GF-D8 (cell line): ENCODE measurements around the gene AANAT.

Experiments used
- DNase-seq: peaks from one replicate; lab custom pipeline; 2025; lab: John Stamatoyannopoulos, UW

The AANAT gene

DNA sequence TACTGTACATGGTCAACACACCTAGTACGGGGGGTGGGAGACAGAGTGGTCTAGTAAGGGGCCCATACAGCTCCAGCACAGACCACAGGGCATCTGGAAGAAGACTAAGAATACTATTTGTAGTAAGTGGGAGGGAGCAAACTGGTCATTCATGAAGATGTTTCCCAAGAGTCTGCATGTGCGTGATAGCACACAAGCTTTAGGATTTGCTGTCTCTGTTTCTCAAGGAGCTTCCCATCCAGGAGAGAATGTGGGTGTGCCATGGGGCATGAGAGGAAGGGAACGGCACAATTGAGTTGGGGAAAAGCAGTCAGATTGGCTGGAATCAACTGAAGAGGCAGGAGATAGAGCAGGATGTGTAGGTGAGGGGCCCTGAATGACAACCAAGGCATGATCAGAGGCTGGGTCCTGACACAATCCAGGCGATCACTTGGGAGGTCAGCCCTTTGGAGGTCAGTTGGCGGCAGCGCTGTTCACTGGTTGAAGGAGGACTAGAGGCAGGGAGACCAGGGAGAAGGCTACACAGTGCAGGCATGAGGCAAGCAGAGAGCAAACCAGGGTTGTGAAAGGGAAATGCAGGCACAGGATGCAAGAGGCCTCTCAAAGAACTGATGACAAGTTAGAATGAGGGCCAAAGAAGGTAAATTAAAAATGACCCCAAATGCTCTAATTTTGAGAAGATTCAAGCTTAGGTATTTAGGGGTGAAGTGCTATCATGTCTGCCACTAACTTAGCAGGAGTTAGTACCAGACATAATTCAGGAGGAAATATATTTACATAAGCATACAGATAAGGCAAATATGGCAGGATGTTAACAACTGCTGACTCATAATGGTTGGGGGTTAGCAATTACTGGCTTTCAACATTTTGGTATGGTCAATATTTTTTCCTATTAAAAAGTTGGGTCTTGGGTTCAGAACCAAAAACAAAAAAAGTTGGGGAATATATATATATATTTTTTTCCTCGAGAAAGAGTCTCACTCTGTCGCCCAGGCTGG is 24.8 kb upstream of the AANAT start:
- no peak for DNase-seq

DNA sequence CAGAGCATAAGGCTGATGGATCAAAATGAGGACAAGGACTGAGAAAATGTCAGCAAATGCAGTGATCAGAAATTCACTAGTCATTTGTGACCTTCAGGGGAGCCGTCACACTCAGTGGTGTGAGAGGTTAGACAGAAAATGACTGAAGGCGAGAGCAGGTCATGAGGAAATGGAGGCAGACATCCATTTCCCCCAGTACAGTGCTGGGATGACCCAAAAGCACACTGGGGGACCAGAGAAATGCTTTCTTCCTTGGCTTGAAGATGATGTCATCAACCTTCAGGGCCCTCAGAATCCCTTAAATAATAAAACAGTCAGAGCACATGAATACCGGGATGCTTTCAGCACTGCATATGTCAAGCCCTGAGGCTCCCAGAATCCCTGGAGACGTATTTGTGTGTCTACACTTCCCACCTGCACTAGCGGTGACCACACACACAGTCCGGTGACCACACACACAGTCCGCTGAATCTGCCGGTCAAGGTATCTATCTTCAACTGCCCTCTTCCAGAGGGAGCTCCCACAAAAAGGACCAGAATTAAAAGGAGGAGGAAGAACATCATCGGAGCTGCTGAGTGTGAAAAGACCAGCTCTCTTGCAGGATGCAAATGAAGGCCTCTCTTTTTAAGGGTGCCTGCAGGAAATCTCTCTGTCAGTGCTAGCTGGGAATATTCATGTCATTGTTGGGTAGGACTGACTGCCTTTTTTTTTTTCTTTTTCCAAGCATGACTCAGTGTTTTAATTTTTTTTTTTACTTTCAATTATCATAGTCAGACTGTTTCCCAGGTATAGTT is 22.7 kb upstream of the AANAT start:
- DNase-seq: no peak

DNA sequence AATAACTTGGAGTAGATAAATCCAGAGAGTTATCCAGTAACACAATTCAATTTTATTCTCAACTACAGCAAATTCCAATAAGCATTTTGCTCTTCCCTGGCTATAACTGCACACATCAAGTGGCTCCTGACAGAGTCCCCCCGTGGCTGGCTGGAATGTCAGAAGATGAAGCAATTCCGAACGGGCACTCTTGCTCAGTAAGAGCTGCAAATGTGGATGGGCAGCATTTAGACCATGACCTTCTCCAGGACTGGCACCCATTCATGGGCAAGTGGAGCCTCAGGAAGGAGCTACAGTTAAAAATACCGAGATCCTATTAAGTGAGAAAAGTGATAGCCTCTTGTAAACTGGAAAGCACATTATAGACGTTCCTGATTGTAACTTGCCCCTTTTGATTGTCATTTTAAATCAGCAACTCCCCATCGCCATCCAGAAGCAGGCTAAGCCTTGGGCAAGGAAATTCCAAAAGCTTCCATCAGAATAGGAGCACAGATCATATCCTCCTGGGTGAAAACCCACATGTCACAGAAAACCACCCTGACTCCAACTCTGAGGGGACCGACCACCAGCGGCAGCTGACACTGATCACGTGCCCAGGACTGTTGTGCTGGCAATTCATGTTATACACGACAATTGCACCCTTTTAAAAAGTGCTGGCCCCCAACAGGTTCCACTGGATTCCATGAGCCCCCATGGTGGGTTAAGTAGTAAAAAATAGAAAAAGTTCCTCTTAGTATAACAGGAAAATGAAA is 21.5 kb upstream of the AANAT start:
- DNase-seq: no peak

DNA sequence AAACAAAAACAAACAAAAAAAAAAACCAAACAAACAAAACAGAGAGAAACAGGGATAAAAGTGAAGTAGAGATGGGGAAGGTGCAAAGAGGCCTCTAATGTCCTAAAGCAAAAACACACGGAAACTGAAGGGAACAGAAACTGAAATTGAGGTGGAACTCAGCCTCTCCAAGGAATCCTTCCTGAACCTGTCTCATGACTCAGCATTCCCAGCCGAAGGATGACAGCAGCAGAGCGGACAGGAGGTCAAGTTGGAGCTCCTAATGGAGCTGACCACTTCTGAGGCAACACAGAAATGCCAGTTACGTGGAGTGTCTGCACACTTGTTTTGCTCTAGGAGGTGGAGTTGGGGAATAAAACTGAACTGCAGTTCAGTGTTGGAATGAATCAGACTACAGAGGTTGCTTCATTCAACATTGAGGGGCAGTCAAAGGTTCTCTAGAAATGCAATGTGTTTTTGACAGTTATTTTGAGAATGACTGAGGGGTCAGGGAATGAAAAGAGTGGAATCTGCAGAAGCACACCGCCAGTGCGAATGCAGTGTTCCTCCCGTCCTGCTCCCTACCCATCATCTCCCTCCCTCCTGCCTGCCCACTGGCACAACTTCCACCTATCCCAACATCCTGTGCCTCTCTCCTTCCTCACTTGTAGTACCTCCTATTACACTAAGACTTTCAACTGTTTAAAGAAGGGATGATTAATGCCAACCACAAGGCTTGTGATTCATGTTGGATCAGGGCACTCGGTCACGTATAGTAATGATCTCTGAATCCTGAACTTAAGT is 20.8 kb upstream of the AANAT start:
- no peak for DNase-seq

DNA sequence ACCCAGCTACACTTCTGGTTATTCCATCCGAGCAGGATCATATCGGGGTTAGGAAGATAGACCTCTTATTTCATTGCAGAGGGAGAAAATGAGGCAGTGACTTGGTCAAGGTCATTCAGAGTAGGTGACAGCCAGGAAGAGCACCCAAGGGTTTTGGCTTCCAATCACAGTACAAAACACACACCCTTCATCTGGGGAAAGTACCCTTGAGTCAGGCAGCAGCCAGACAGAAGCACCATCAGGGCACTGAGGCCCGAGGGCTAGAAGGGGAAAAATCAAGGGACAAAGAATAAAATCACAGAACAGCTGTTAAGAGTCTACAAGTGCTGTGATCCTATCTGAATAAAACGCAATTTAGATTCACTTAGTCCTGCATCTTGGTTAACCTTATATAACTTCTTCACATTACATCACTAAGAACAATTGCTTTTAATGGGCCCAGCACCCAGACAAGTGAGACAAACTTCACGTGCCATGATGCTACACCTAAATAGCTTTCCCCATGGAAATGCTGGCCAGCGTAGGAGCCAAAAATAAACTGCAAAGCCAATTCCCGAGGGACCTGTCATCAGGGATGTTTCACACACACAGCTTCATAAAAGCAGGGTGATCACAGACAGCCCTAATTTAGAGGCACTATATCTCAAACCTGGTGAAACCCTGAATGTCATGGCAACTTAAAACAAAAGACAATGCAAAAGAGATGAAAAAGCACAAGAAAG is 19.3 kb upstream of the AANAT start:
- DNase-seq: no peak

DNA sequence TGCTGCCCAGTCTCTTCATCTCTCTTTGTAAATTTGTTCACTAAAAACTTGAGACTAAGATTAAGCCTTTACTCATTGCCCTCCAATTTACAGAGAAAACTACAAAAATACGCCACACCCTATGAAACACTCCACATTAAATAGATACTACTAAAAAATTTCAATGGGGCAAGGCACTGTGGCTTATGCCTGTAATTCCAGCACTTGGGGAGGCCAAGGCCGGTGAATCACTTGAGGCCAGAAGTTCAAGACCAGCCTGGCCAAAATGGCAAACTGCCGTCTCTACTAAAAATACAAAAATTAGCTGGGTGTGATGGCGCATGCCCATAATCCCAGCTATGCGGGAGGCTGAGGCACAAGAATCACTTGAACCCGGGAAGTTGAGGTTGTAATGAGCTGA is 18.3 kb upstream of the AANAT start:
- no peak for DNase-seq

DNA sequence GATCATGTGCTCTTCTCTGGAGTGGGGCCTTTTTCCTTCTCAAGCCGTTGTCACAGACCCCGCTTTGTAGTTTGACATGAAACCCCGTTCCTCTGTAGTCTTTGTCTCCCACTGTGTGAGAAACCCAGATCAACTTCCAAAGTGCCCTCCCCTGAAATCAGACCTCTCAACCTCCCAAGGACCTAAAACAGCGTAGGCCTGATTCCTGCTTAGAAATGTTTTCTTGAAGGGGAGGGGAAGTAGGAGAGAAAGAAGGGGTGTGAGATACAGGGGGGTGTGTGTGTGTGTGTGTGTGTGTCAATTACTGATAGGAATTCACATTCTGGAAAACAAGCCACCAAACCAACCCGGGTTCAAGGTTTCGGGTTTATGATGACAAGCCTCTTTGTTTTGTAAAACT is 15.9 kb upstream of the AANAT start:
- DNase-seq: no peak

DNA sequence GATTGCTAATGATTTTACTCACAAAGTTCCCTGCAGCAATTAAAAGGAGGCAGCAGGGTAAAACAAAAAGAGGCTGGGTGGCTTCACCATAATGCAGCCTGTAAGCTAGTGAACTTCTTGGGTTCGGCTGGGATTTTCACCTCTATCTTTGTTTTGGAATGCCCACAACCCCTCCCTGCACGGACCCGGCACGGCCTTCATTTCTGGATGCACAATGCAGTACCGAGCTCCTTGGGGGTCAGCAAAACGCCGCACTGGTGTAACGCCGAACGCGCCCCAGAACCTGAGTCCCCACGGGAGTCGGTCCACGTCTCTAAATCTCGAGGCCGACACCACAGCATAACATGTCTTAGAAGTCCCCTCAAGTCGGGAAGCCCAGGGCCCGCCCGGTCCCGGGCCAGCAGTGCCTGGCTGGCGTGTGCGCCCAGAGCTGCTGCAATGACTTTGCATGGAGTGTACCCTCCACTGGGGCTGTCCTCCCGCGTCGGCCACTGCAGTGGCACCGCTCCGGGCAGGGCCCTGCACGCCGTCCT is 15.2 kb upstream of the AANAT start:
- no peak for DNase-seq

DNA sequence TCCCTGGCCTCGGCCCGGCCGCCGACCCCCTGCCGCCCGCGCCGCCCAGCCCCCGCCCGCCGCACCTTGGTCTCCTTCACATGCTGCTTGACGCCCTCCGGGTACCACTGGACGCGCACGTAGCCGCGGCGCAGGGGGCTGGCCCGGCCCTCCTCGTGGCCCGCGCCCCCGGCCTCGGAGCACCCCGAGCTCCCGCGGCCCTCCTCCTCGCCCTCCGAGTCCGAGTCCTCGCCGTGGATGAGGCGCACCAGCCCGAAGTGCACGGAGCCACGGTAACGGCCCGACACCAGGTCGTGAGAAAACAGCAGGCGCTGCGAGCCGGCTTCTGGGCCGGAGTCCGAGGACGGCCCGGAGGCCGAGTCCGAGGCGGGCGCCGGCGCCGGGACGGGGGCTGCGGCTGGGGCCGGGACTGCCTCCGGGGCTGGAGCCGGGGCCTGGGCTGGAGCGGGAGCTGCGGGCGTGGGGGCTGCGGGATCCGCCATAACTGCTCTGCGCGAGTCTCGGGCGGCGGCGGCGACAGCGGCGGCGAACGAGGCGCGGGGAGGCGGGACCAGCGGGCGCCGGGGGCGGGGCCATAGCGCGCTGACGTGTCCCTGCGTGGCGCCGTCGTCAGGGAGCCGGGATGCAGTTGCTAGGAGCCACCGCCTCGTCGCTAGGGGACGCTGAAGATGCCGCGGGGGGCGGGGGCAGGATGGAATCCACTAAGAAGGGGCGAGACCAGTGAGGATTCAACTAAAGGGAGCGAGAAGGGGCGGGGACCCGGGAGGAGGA is 14.6 kb upstream of the AANAT start, which contains the start of gene UBE2O:
TSS of gene UBE2O (minus strand) at position 493 of the 771 bp plus-strand sequence. CDS start at position 482, 11 bp downstream.
- DNase-seq: peak; percentile 31

DNA sequence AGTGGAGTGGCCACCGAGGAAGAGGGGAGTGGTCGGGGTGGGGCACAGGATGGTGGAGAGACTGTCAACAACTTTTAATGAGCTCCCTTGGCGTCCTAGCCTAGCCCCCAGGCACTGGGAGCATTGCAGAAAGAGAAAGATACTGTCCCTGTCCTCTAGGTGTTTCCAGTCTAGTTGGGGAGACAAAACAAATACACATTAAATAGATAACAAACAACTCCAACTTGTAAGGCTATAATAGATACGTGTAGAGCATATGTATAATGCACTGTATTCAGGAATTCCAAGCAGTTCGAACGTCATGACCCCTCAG is 14.0 kb upstream of the AANAT start:
- DNase-seq: no peak

DNA sequence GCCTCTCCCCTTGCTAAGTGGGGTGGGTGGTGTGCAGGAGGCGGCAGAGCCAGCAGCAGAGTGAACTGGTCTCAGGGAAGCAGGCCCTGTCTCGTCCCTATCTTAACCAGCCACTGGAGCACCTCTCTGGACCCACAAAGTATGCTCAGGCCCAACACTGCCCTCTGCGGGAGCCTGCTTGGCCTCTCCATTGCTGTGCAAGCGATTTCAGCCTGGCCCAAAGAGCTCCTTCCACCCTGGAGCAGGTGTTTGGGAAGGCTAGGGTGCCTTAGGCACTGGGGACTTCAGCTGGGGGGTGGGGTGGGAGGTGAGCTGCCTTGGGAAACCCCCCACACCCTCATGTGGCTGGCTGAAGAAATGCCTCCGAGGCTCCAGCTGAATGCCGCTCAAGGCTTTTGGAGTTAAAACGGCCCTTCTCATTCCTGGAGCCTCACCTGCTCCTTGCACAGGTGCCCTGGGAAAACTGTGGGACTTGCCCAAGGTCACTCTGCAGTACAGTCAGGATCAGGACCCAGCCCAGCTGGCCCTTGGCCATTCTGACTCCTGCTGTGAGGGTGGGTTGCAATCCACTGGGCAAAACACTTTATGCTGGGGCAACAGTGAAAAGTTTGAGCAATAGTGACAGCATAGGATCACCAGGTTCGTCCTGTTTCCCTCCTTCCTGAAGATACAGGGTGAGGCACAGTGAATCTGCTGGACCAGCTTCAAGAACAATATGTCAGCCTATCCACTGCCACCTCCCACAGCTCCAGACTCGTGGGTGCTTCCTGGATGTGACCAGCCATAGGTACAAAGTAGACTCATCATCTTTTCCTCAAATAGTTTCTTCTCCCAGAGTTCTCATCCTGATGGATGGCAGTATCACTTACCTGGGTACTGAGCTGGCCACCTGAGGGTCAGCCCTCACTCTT is 8.6 kb upstream of the AANAT start:
- DNase-seq: no peak

DNA sequence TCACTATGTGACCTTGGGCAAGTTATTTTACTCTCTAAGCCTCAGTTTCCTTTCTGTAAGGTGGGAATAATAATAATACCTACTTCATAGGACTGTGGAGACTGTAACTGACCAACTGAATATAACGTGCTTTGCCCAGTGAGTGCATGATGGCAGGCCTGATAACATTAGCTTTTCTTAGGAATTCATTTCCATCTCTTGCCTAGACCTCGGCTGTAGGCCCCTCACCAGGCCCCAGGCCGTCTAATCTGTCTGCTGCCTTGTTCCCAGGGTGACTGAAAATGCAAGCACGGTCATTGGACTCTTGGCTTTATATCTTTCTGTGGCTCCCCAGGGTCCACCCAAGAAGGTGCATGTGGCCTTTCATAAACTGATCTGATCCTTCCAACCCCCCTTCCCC is 7.7 kb upstream of the AANAT start:
- no peak for DNase-seq

DNA sequence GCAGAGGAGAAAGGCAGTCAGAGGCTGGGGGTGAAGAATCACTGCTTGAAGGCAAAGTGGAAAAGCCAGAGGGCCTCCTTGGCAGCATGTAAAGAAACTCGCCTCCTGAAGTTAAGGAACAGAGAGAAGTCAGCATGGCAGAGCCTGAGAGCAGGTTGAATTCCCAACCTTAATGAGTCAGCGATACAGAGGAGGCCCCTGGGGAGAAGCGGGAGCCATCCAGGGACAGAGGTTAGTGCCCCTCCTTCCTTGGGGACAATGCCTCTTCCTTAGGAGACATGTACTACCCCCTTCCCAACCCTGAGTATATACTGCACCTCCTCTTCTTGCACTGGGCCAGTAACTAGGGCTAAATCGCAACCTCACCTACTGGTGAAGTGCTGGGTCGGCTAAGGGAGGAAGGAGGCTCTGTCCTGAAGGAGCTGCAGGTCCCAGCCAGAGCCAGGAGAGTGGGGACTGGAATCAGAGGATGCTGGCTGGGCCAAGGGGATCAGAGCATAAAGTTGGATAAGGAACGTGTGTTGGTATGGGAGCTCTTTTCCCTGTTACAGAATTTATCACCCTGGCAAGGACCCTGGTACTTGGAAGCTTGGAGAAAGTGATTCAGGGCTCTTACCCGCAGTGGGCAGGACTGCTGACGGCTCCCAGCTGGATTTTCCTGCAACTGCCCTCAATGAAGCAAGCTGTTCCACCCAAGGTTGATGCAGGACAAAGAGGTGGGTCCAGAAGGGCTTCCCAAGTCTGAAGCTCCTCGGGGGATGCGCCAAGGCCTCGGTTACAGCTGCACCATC is 5.4 kb upstream of the AANAT start:
- no peak for DNase-seq

DNA sequence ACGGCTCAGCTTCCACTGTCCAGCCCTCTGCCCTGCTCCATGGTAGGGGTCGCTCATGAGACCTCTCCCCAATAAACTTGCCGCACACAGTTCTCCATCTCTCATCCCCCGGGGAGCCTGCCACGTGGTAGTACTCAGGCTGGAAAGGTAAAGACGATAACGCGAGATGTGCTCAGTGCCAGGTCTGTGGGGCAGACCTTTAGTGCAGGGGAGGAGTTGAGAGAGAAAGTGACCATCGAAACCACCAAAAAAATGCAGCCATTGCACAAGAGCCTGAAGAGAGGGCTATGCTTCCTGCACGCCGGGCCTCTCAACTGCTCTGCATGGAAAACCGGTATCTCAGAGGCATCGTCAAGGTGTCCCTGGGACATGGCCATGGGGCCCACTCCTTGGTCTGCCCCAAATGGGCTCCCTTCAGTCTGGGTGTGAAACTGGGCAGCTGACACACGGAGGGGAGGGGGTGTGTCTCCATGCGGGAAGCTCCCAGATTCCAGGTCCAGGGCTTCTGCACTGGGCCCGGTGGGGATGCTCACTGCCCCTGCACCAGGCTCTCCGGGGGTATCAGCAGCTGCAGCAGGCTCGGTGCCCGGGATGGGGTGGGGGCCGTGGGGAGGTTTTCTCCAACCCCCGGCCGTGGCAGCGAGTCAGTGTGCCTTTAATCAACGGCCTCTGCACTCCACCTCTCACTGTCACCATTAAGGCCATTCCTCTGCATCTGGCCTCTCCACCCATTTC is 4.7 kb upstream of the AANAT start:
- DNase-seq: no peak

DNA sequence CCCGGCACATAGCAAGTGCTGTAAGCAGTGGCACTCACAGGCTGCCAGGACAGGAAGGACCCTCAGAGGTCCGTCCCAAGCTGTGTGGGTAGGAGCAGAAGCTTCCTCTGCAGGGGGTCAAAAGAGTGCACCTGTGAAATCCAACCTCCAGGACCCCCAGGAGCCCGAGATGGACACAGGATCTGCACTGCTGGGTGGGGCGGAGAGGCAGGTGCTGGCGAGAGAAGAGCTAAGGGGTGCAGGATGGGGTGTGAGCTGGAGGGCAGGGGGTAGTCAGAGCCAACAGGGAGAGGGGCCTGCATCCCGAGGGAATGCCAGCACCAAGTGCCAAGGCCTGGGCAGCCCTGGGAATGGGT is 650 bp upstream of the AANAT start:
- DNase-seq: no peak

DNA sequence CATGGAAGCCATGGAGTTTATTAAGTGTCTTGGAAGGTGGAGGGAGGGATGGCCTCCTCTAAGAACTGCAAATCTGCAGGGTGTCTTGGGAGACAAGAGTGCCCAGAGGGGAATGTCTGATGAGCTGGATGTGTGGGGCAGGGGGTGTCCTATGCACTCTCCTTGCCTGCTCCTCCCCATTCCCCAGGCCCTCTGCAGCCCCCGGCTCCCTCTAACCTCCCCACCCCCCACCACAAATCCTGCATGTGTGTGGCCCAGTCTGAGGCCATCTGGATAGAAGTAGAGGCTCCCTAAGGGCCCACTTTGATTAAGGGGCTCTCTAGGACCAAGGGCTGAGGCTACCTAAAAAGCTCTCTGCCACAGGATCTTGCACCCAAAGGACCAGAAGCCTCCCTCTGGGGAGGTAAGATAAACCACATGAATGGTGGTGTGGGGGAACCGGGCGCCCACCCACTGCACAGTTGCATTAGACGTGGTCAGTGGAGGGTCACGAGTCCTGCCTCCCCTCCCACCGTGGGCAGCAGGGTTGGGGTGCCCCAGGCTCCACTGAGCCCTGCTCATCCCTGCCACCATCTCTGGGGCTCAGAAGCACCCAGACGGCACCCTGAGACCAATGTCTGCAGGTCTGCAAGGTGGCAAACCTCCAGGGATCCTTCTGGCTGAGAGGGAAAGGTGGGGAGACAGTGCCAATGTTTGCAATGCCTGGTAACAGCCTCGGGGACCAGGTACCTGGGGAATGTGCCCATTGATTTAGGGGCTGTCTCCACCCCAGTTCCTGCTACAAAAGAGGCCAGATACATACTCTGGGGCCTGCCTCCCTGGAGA is 618 bp downstream of the AANAT start:
- no peak for DNase-seq

DNA sequence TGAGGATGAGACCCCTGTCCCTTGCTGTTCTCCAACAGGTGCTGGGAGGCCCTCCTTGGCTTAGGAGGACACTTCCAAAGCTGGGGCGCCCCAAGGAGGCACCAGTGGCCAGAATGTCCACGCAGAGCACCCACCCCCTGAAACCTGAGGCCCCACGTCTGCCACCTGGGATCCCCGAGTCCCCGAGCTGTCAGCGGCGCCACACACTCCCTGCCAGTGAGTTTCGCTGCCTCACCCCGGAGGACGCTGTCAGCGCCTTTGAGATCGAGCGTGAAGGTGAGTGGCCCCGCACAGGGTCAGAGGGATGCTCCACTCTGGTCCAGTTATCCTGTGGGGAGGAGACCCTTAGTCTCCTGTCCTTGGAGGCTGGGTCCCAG is 1.2 kb downstream of the AANAT start:
- no peak for DNase-seq
